ENCODE data around the gene ZNF423. TPM values are rescaled to one million over a fixed set of nuclear protein-coding genes. Genes with fewer than 3 reads are reported as not detected.

ZNF423 gene
- total and polyA plus RNA-seq, 9 of the 15 experiments (the other 6 are each of a cell fraction or from before 2014, with no cell fraction given) = not detected

GRCh38 chr16:49789616-49790015, 66.3 kb downstream of the ZNF423 start:
- Histone ChIP-seq H3K9me1 (ENCODE audit: control insufficient read depth, insufficient read depth, low read length) (no peaks in the 10 kb centered on the region), H2AFZ (ENCODE audit: low read depth, low read length) (no peak overlapping the region), H3K4me2 (ENCODE audit: insufficient read depth, low read length) (no peak overlapping the region), H3K27me3 (ENCODE audit: control insufficient read depth in 2 of 2, insufficient read depth in 2 of 2, low read length in 2 of 2) (peaks cover 0 to 25% of the 10 kb centered on the region in 2 experiments; a peak in 1 of 5 replicates), H4K20me1 (replicated peaks; ENCODE audit: control insufficient read depth, insufficient read depth, low read length) (peaks cover 3% of the 10 kb centered on the region; the same call in 1 of the 2 replicates), H3K9ac (ENCODE audit: insufficient read depth in 1 of 2, low read depth in 2 of 2, low read length in 2 of 2) (no peak overlapping the region), H3K9me3 (replicated peaks; ENCODE audit: control insufficient read depth, insufficient read depth, low read depth, low read length) (no peaks in the 10 kb centered on the region), H3K36me3 (ENCODE audit: control insufficient read depth, insufficient read depth, low read length) (no peaks in the 10 kb centered on the region), H3K27ac (ENCODE audit: extremely low read depth, low read depth, low read length) (no peak overlapping the region), H3K4me3 (no peak overlapping the region), H3K4me1 (replicated peaks in 1 of 2; ENCODE audit: control insufficient read depth in 2 of 2, insufficient read depth in 2 of 2, low read length in 2 of 2) (no peaks in the 10 kb centered on the region), H3K79me2 (ENCODE audit: control insufficient read depth, insufficient read depth, low read length) (no peaks in the 10 kb centered on the region)
- peak; percentile 91 for TF ChIP-seq ZBTB17 (CRISPR knock-in tag; IDR thresholded peaks at IDR 0.05)
- no peak for TF ChIP-seq E2F3 (CRISPR knock-in tag; IDR thresholded peaks at IDR 0.05)
- TF ChIP-seq CBX5 (IDR thresholded peaks at IDR 0.05; ENCODE audit: borderline replicate concordance, low read depth) = no peak
- TF ChIP-seq ZNF436 (CRISPR knock-in tag; IDR thresholded peaks at IDR 0.05) = no peak
- TF ChIP-seq, protein P1, sequence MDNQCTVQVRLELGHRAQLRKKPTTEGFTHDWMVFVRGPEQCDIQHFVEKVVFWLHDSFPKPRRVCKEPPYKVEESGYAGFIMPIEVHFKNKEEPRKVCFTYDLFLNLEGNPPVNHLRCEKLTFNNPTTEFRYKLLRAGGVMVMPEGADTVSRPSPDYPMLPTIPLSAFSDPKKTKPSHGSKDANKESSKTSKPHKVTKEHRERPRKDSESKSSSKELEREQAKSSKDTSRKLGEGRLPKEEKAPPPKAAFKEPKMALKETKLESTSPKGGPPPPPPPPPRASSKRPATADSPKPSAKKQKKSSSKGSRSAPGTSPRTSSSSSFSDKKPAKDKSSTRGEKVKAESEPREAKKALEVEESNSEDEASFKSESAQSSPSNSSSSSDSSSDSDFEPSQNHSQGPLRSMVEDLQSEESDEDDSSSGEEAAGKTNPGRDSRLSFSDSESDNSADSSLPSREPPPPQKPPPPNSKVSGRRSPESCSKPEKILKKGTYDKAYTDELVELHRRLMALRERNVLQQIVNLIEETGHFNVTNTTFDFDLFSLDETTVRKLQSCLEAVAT (IDR thresholded peaks at IDR 0.05) = peak in 1 of 2 experiments; percentile 59; a peak in 1 of 4 replicates
- no peak for TF ChIP-seq PHF21A (IDR thresholded peaks at IDR 0.05; ENCODE audit: borderline replicate concordance, low read depth)
- intact Hi-C loops (cut with micrococcal nuclease) (no loop called here), in situ Hi-C loops (cut with MboI) (no loop called here)
- no TSS peak for BruUV-seq (replicated peaks)
- FAIRE-seq = no peak
- no peak for ATAC-seq
- WGBS (ENCODE audit: insufficient coverage, low coverage, missing lambda C conversion rate) = 2% methylated on average over 4 of the region's 4 CpGs
- CTCF ChIA-PET (ENCODE audit: low intra/inter-chr PET ratio) = no interaction called here
- POLR2A ChIA-PET = interaction anchor here (0.9 kb wide), 1 partner anchor 14 kb away, joined by 3 read pairs; no protein-coding TSS in a partner anchor
- no peak for DNase-seq (ENCODE audit: extremely low read depth in 1 of 4, low spot score in 3 of 4)
